Right lobe of liver (tissue), 6 donors: ENCODE measurements around the gene PRKN. TPM values are rescaled to one million over a fixed set of nuclear protein-coding genes. Genes with fewer than 3 reads are reported as not detected.

Source experiments
- ATAC-seq, 4 donors: fragments of 200-7000 bp; cut with Tn5 transposase; one replicate each; pipeline ENCODE4 v1.9.1; 2020; ENCODE audit warnings: mild to moderate bottlenecking in 4 of 4, moderate library complexity in 4 of 4
- DNase-seq, 3 donors: peaks; one replicate each; pipeline ENCODE4 v3.0.0-alpha.2; 2020
- H3K27ac ChIP-seq, 3 donors: fragments of 200-600 bp; one replicate each; pipeline ENCODE4 v1.8.0; 2022
- H3K27me3 ChIP-seq, 2 donors: fragments of 200-600 bp; one replicate each; pipeline ENCODE4 v1.8.0; 2022
- H3K36me3 ChIP-seq, 4 donors: fragments of 200-600 bp; sonication (generic) in 1 of 4; one replicate each; pipeline versions ENCODE4 v1.5.1 to v1.8.0; 2017 to 2022; ENCODE audit warnings: control low read depth in 1 of 4
- H3K4me1 ChIP-seq, 4 donors: fragments of 200-600 bp; sonication (generic) in 1 of 4; one replicate each; pipeline versions ENCODE4 v1.5.1 to v1.8.0; 2017 to 2022; ENCODE audit warnings: control low read depth in 1 of 4
- H3K4me3 ChIP-seq, 3 donors: fragments of 200-600 bp; one replicate each; pipeline ENCODE4 v1.8.0; 2022
- H3K9me3 ChIP-seq, 4 donors: fragments of 200-600 bp; sonication (generic) in 1 of 4; one replicate each; pipeline versions ENCODE4 v1.5.1 to v1.8.0; 2017 to 2022; ENCODE audit warnings: control low read depth in 1 of 4
- CTCF ChIP-seq, 4 donors: fragments of 200-600 bp in 3 of 4; fragments of 450-650 bp in 1 of 4; IDR thresholded peaks; one replicate each; pipeline versions ENCODE4 v1.5.1 to v1.8.0; 2016 to 2022; ENCODE audit warnings: antibody characterized with exemption in 4 of 4, mild to moderate bottlenecking in 2 of 4
- POLR2A ChIP-seq: fragments of 450-650 bp; IDR thresholded peaks from one replicate; pipeline ENCODE4 v1.6.1; 2017; ENCODE audit warnings: antibody characterized with exemption, mild to moderate bottlenecking
- WGBS: methylation state at CpG from one replicate; pipeline ENCODE4 v1.1.6; 2018; ENCODE audit warnings: low coverage, low lambda C conversion rate; ENCODE audit not compliant: insufficient coverage; ENCODE audit errors: missing lambda C conversion rate; 5-methylcytosine and 5-hydroxymethylcytosine counted together
- intact Hi-C, 2 donors: fragments of 100-400 bp; cut with DNase I; formaldehyde crosslinking; loops; one replicate each; pipeline versions ENCODE4 v1.11.2 to v1.14.1; 2022
- total RNA-seq, 6 experiments: library from RNA; depleted of rRNA in 2 of 6; stranded (reverse); fragments of >200 nt in 2 of 6; fragmentation: NEBNext Ultra II Directional in 3 of 6; extraction: Animal tissue kit (Norgen Biotek cat#: 25700) in 3 of 6; gene quantifications; one replicate each; pipeline versions ENCODE4 v1.1.0 to v1.2.4, GENCODE V29; 2016 to 2023
- donor health status: DM: no; HTN: yes; CAD: no.
- donor health status: DM: no; HTN: no; CAD: no.
- donor health status: DM: no; HTN: no; CAD: no.
- donor health status: DM: no; HTN: yes; CAD: no.
- donor health status: DM: no; HTN: yes; CAD: no.

The PRKN gene
- total RNA-seq, 6 experiments from 2014 or later: 1.1 to 3.7 (median 2.2) TPM

GRCh38 chr6:162343936-162344645 lies 383.5 kb downstream of the PRKN start:
- ATAC-seq: peak in 3 of 4 donors; percentile 24 to 54 (median 29)
- no peak for DNase-seq
- intact Hi-C loops: no loop called here

GRCh38 chr6:162343198-162343935 lies 384.2 kb downstream of the PRKN start:
- TF ChIP-seq CTCF (IDR thresholded peaks at IDR 0.05) (no peak), POLR2A (no peak)
- no peak for DNase-seq
- no peaks in the 10 kb centered on the region for H3K9me3 ChIP-seq
- no peaks in the 10 kb centered on the region for H3K4me1 ChIP-seq
- no peak overlapping the region for H3K4me3 ChIP-seq
- intact Hi-C loops: no loop called here
- no peaks in the 10 kb centered on the region for H3K27me3 ChIP-seq
- ATAC-seq: no peak
- H3K36me3 ChIP-seq: no peaks in the 10 kb centered on the region
- no peak overlapping the region for H3K27ac ChIP-seq
- WGBS: 61% methylated on average over 3 of the region's 3 CpGs

More at GRCh38 chr6:162343936-162344645, 383.5 kb downstream of the PRKN start:
- no peaks in the 10 kb centered on the region for H3K27me3 ChIP-seq
- H3K27ac ChIP-seq: no peak overlapping the region
- no peaks in the 10 kb centered on the region for H3K4me1 ChIP-seq
- H3K4me3 ChIP-seq: no peak overlapping the region
- no peaks in the 10 kb centered on the region for H3K9me3 ChIP-seq
- no peaks in the 10 kb centered on the region for H3K36me3 ChIP-seq
- TF ChIP-seq CTCF (IDR thresholded peaks at IDR 0.05): no peak
- TF ChIP-seq POLR2A: no peak
- WGBS: 76% methylated on average over 6 of the region's 8 CpGs

GRCh38 chr6:162337412-162337811 lies 390.2 kb downstream of the PRKN start:
- Histone ChIP-seq H3K4me1 (no peaks in the 10 kb centered on the region), H3K27me3 (no peaks in the 10 kb centered on the region), H3K4me3 (no peak overlapping the region), H3K36me3 (no peaks in the 10 kb centered on the region), H3K27ac (no peak overlapping the region), H3K9me3 (no peaks in the 10 kb centered on the region)
- ATAC-seq: no peak
- DNase-seq: no peak
- intact Hi-C loops: no loop called here
- TF ChIP-seq POLR2A: no peak
- no peak for TF ChIP-seq CTCF (IDR thresholded peaks at IDR 0.05)
- 81% methylated on average over 6 of the region's 6 CpGs for WGBS

- intact Hi-C loops: no loop called here
- H3K27me3 ChIP-seq: no peaks in the 10 kb centered on the region
- DNase-seq (no peak), ATAC-seq (no peak)
- no peak overlapping the region for H3K4me3 ChIP-seq
- H3K27ac ChIP-seq: no peak overlapping the region
- H3K9me3 ChIP-seq: no peaks in the 10 kb centered on the region
- no peaks in the 10 kb centered on the region for H3K36me3 ChIP-seq
- 100% methylated on average over 6 of the region's 6 CpGs for WGBS
- H3K4me1 ChIP-seq: no peaks in the 10 kb centered on the region
- TF ChIP-seq POLR2A (no peak), CTCF (IDR thresholded peaks at IDR 0.05) (no peak)
These were observed 391.2 kb downstream of the PRKN start for GRCh38 chr6:162336359-162336758.
